ENCODE results near the gene IGF2R.

DNA sequence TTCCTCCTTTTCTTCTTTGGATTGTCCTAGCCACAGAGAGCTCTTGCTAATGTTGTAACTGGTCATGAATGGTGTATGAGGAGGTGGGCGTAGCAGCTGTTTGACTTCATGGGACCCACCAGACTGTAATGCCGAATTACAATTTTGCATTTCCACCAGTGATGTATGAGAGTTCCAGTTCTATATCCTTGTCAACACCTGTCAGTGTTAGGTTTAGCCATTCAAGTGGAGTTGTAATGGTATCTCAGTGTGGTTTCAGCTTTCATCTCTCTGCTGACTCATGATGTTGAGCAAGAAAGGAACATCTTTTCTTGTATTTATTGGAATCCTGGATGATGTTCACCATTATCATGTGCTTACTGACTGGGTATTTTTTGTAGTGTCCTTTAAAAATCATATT, 5.1 kb downstream of the IGF2R start:
- TF ChIP-seq, protein P1, sequence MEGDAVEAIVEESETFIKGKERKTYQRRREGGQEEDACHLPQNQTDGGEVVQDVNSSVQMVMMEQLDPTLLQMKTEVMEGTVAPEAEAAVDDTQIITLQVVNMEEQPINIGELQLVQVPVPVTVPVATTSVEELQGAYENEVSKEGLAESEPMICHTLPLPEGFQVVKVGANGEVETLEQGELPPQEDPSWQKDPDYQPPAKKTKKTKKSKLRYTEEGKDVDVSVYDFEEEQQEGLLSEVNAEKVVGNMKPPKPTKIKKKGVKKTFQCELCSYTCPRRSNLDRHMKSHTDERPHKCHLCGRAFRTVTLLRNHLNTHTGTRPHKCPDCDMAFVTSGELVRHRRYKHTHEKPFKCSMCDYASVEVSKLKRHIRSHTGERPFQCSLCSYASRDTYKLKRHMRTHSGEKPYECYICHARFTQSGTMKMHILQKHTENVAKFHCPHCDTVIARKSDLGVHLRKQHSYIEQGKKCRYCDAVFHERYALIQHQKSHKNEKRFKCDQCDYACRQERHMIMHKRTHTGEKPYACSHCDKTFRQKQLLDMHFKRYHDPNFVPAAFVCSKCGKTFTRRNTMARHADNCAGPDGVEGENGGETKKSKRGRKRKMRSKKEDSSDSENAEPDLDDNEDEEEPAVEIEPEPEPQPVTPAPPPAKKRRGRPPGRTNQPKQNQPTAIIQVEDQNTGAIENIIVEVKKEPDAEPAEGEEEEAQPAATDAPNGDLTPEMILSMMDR (IDR thresholded peaks at IDR 0.05; ENCODE audit: poor library complexity), result no peak
- TF ChIP-seq EZH2 (IDR thresholded peaks at IDR 0.05; ENCODE audit: borderline replicate concordance), result no peak
- no peak for TF ChIP-seq EZH2phosphoT487 (IDR thresholded peaks at IDR 0.05; ENCODE audit: low read depth, severe bottlenecking, unreplicated experiment)
